ENCODE data around the gene RNF2.
"Not testable (repeated sequence)": the region's sequence is repeated elsewhere in the genome, so short reads cannot be mapped to it uniquely, and the experiment has no call there.

RNF2 gene

DNA sequence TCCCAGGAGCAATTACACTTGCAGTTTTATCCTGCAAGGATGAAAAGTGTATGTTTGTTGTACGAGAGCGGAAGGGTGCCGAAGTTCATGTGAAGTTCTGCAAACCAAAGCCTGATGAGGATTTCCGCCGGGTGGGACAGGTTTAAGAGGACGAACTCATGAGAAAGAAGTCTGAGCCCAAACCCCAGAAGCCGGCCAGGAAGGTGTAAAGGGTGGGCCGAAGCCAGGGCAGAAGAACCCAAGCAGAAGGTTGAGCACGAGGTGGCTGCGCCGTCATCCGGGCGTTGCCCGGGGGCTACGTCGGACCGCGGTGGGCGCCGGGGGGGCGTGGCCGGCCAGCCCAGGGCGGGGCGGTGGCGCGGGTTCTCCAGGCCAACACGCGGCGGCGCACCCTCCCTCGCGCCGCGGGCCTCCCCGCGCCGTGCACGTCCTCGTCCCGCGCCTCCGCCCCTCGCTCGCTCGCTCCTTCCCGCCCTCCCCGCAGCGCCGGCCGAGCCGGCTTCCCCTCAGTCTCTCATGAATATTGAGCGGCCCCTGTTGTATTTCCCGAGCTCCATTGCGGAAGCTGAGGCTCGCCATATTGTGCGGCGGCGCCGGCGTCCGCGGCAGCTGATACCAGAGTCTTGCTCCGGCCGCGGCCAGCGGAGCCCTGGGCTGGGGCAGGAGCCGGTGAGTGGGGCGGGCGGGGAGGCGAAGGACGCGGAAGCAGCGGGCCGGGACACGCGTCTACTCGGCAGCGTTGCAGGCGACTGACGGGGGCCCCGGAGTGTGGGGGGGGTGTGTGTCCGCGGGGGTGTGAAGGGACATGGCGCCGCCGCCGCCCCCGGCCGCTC lies at the start of gene RNF2:
RNF2 (plus strand) TSS at position 578 of the 833 bp plus-strand sequence. CDS start 41,996 bp downstream, outside the sequence.
- DNase-seq = peak; percentile 85

DNA sequence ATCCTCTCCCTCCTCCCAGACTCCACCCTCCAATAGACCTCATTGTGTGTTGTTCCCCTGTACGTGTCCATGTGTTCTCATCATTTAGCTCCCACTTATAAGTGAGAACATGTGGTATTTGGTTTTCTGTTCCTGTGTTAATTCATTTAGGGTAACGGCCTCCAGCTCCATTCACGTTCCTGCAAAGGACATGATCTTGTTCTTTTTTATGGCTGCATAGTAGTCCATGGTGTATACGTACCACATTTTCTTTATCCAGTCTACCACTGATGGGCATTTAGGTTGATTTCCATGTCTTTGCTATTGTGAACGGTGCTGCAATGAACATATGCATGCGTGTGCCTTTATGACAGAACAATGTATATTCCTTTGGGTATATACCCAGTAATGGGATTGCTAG lies 45.4 kb upstream of the RNF2 start:
- not testable (repeated sequence) for DNase-seq

DNA sequence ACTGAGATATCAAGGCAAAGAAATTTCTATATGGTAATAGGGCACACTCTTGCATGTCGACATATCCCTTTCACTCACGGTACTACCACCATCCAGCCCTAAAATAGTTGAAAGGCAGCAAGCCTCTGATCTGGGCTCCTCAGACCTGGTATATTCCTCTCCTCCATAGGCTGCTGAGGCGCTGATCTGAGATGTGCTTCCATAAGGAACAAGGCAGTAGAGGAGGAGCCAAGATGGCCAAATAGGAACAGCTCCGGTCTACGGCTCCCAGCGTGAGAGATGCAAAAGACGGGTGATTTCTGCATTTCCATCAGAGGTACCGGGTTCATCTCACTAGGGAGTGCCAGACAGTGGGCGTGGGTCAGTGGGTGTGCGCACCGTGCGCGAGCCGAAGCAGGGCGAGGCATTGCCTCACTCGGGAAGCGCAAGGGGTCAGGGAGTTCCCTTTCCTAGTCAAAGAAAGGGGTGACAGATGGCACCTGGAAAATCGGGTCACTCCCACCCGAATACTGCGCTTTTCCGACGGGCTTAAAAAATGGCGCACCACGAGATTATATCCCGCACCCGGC lies 44.0 kb upstream of the RNF2 start:
- not testable (repeated sequence) for DNase-seq

DNA sequence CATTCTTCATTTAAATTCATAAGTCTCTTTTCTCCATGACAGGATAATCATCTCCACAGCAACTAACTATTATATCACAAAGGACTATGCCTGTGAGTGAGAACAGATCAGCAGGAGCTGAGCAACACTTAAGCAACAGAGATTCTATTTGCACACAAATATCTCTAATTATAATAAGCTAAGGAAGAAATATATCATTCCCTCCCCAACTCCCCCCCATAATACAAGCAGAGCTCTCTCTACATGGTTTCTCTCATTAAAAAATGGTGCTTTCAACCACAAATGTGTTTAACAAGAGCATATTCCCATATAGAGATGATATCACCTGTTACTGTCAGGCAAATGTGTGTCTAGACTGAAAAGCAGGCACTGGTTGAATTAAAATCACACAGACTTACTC lies 36.5 kb upstream of the RNF2 start:
- no peak for DNase-seq

DNA sequence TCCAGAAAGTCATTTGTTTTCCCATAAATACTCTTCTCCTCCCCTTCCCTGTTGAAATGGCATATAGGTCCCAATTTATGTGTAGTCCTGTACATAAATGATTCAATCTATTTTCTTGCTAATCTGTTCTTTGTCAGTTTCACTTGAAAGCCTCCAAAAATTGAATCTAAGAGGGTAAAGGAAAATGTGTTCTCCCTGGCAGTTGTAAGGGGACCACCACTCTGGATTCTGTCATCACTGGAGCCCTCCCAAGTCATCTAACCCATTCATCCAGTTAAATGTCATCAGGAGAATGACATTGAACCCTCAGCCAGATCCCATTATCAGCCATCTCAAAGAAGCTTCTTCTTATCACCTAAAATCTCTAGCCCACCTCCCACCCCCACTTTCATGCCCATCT lies 35.0 kb upstream of the RNF2 start:
- no peak for DNase-seq

DNA sequence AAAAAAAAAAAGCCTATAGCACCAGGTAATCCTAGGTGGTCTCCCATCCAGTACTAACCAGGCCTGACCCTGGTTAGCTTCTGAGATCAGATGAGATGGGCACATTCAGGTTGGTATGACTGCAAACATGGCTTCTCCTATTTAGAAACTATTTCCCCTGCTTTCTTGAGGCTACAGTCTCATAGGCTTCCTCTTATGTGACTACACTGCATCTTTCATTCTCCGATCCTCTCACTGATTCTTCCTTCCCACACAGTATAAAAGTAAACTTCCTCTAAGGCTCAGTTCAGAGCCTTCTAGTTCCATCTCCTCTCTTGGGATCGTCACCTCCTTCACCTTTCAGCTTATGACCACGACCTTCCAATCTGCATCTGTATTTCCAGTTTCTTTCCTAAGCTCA lies 30.4 kb upstream of the RNF2 start:
- DNase-seq = no peak

DNA sequence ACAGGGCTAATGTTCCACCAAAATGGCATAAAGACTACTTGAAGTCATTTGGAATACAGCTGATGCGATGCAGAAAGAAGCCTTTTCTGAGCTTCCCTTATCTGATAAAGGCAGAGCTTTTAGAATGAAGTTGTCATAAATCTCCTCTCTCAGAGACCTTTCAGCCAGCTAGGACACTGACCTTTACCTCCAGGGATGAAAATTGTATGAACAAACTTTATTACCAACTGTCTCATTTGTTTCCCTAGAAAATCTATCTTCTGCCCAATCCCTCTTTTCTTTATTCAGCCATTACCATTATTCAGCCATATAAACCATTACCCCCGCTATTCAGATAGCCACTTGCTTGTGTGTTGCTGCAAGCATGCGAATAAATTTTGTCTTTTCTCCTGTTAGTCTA lies 29.7 kb upstream of the RNF2 start:
- DNase-seq = no peak

DNA sequence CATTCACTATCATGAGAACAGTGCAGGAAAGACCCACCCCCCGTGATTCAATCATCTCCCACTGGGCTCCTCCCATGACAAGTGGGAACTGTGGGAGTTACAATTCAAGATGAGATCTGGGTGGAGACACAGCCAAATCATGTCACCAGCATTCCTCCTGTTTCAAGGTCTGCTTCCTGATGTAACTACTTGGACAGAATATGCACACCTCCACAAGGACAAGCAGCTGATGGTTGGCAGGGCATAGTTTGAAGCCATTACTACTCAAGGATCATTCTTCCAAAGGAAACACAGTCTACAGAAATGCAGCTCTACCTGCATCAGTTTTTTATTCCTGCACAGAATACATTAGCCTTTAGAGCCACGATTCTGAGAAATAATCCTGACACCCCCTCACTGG lies 28.5 kb upstream of the RNF2 start:
- DNase-seq = no peak

DNA sequence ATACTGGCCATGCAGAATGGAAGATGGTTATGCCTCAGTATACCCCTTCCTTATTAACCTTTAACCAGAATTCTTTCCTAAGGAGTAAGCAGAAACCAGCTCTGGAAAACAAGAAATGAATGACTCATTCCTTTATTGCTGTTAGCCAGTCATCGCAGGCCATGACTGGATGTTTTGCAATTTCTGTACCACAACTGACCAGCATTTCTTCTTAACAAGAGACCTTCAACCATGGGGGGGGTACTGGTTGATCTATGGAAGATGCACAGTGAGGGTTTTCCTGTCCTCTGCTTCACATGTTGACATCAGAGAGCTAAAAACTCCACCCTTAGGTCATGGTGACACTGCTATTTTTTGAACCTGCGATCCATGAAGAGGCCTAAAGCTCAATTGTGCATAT lies 28.0 kb upstream of the RNF2 start:
- DNase-seq = no peak

DNA sequence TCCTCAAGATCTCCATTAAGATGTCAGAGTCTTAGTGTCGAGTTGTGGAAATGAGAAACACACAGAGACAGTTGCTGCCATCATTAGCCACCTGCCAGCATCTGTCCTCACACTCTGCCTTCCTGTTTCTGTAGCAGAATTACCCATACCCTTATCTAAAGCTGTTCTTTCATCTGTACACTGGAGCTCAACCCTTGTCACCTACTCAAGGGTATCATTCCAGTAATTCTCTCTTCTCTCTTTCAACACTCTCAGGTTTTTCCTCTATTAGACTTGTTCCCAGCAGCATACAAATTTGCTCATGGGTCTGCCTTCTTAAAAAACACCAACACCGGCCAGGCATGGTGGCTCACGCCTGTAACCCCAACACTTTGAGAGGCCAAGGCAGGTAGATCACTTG lies 27.4 kb upstream of the RNF2 start:
- DNase-seq = no peak

DNA sequence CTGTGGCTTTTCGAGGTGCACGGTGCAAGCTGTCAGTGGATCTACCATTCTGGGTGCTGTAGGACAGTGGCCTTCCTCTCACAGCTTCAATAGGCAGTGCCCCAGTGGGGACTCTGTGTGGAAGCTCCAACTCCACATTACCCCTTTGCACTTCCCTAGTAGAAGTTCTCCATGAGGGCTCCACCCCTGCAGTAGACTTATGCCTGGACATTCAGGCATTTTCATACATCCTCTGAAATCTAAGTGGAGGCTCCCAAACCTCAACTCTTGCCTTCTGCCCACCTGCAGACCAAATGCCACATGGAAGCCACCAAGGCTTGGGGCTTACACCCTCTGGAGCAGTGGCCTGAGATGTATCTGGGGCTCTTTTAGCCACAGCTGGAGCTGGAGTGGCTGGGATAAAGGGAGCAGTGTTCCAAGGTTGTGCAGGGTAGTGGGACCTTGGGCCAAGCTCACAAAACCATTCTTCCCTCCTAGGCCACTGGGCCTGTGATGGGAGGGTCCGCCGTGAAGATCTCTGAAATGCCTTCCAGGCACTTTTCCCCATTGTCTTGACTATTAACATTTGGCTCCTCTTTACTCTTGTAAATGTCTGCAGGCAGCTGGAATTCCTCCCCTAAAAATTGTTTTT lies 18.0 kb upstream of the RNF2 start:
- DNase-seq = no peak

DNA sequence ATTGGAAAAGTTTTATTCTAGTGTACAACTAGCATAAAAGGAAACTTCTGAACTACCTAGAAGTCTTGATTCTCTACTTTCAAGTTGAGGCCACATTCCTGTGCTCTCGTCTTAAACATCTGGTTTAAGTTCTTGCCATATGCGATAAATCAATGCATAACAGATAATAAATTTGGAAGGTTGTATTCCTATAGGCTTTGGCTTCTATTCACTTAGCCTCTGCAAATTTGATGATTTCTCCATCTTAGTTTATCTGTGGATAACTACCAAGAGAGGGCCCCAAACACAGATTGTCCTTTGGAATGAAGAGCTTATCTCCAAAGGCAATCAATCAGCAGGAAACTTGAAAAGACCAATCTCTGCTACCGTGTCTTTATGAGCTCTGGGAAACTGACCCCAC lies 11.7 kb upstream of the RNF2 start:
- no peak for DNase-seq

DNA sequence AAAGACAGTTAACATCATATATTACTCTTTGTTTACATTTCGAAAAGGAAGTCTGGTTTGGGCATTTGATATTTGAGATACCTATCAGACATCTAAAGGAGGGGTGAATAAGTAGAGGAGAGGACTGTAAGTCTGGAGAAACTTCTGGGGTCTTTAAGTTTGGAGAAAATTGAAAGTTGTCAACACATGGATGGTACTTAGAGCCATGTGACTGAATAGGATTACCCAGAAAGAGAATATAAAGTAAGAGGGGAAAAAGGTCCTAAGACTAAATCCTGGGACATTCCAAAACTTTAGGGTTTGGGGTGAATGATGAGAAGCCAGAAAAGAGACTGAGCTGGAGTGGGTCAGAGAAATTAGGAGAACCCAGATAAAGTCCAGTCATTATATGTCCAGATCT lies 10.1 kb upstream of the RNF2 start:
- DNase-seq = no peak

DNA sequence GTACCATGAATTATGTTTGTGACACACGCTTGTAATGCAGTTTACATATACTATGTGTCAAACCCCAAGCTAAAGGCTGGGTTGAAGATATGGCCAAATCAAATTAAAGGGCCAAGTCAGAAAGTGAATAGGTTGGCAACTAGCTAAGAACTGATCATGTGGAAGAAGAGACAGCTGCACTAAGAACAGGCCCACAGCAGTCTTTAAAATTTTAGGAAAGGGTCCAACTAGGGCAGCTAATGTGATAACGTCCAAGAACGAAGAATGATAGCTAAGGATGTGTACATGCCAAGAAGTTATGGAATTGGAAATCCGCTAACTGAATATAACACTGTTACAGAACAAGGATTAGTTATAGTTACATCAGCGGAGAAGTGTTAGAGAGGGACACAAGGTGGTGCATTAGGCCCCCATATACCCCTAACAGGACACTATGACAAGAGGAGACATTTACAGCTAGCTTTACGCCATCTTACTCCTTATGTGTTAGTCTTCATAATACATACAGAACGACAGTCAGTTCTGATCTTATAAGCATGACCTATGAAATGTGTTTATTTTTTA lies 6.5 kb upstream of the RNF2 start:
- no peak for DNase-seq

DNA sequence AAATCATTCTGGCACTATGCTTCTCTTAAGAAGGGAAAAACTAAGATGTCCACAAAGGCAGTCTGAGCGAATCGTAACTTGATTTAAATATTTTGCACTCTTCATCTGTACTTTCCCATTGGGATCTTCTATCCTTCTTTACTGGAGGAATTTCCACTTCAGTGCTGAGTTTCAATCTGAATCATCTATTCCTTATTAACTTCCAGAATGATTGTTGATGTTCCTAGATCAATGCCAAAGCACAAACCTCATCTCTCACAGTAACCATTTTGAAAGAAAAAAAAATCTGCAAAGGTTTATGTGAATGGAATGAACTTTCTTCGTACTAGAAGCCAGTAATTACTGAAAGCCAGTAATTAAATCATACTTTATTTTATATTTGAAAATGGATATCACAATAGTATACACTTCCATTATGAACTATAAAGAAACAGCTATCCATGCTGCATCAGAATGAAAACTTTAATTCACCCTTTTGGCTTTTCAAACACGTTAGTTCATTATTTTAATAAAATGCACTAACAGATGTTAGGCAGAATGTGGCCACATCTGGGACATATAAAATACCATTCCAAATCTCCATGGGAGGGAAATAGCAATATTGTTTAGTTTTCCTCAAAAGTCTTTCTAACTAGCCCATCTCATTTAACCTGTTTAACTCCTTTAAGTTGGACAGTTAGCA lies 5.5 kb upstream of the RNF2 start:
- DNase-seq = no peak

DNA sequence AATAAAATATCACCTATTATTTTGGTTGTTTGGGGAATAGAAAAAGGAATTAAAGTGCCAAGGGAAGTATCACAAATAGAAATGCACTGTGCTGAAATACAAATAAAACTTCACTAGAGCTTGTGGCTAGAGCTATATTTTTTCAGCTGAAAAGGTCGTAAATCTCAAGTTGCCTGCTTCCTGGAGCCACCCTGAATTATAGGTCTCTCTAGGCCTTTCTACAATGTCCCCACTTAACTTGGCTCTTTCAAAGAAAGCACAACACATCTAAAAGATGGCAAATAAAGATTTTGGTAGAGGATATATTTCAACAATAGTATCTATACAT lies 5.0 kb upstream of the RNF2 start:
- DNase-seq = no peak

DNA sequence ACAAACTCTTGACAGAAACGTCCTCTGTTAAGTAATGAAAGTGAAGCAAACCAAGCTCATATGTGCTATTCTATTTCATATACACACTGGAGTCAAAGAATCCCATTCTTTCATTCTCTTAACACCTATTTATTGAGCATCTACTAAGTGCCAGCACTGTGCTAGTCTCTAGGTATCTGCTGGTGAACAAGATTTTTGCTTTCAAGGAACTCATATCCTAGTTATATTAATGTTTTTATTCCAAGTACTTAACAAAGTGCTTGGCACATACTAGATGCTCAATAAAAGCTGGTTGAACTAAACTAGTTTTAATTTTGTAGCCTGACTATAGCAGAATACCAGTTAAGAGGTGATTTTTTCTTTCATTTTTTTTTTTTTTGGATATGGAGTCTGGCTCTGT lies 3.6 kb upstream of the RNF2 start:
- no peak for DNase-seq

DNA sequence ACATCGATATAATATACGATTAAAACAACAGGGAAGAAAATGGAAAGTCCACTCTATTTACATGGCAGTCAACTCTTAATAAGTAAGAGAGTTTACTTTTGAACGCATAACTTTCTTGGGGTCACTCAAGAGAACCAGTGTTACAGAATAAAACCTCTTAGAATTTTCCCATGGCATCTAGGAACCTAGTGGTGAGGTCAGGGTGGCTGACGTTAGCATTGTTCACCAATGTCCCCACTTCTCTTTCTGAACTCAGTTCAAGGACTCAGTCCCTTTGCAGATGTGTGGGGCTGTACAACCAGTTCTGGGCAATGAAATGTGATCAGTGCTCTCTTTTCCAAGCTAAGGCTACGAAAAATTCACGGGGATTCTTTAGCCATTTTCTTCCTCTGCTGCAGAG lies 2.6 kb upstream of the RNF2 start:
- no peak for DNase-seq

DNA sequence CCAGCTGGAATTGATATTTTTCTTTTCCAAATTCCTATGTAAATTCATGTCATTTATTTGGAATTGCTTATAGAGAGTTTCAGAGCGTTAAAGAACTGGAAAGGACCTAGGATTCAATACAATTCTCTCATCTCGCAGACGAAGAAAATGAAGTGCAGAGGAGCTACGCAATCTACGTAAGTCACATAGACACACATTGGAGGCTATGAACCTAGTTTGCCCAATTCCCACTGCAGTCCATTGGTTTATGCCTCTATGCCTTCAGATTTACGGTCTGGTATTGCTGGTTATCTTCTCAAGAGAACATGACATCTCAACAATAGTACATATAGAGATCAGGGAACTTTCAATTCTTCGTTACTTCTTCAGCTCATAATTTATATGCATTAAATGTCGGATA lies 971 bp upstream of the RNF2 start:
- no peak for DNase-seq

DNA sequence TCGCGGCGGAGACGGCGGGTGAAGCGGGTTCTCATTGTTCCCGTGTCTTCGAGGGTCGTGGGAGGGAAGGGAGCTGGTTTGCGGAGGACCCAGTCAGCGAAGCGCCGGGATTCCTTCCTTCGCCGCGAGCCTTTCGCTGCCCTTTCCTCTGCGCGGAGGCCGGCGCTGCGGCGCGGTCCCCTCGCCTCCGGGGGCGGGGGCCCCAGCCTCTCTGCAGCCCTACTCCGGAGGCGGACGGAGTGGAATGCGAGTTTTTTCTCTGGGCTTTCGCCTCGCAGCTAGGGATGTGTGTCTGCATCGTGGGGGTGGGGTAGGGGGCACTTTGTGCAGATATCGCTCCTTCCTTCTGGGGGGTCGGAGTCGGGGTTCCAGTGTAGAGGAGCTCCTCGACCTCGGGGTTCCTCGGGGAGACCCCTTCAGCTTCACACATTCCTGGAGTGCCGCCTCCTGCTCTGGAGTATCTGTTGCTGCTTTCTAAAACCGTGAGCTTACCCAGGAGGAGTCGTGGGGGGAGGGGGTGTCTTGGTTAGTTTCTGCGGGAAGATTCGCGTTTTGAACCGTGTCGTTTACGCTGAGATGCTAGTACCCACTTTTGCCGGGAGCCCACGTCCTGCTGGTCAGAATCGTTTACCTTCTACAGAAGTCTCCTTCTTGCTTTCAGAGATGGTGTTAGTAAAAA lies 595 bp downstream of the RNF2 start:
- no peak for DNase-seq

DNA sequence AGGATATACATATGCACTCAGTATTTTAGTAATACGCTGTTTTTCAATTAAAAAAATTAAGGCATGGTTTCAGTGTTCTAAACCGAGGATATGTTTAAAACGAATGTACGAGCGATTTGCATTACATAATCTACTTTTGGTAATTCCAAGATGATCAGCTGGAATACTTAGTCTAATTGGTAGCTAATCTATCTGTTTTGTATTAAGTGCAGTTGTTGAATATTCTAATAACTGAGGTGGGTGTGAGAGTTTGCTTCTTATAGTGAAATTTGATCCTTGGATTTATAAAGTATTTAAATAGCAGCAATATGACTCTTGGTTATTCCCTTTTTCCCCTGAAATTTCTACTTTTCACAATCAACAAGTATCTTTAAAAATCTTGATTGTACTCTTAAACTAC lies 1.3 kb downstream of the RNF2 start:
- DNase-seq = no peak

DNA sequence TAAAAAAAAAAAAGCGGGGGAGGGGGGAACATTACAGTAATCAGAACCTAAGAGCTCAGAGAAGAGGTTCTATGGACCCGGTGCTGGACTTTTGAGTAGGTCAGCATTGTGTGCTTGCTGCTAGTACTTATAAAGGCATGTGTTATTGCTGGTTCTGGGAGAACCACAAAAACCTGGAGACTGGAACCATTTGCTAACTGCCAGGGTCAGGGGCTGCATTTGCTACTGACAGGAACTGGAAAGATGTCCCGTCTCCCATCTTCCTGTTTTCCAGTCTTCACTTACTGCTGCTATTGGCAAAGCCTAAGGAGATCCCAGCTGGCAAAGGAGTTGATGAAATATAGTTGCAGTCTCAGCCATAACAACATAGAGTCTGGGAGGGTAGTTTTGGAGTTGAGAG lies 4.3 kb downstream of the RNF2 start:
- DNase-seq = no peak

DNA sequence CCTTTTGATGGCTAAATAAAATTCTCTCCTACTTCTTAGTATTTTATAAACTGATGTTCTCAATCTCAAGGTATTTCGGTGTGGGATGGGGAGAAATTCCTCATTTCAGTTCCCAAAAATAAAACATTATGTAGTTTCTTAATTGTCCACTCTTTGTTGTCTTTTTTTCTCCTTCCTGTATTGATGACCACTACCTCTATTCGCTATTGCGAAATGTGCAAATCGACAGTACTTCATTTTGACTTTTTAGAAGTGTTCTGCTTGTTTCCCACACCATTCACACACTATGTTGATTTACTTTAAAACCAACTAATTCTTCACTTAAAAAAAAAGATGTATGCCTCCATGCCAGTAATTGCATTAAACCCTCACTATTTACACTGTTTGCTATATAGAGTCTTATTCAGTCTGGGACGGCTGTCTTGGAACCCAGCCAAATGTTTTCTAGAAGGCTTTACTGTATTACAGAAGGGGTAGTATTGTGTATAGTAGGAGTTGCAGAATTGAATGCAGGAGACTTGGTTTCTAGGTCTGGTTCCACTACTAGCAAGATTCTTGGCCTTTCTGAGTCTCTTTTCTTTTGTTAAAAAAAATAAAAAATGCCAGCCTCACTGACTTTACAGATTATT lies 5.6 kb downstream of the RNF2 start:
- DNase-seq = no peak

All from activated T-cell treated with anti-CD3 and anti-CD28 coated beads, Interleukin-2, amount 50 U/mL, for 1 hour (primary cell).